GM18505 (cell line): ENCODE results near the gene RPL36.

Experiments
- ATAC-seq: cut with Tn5 transposase; IDR thresholded peaks from one replicate; pipeline ENCODE4 v1.9.1; 2021; ENCODE audit not compliant: unreplicated experiment
- POLR2A ChIP-seq: IDR thresholded peaks from 4 replicates; pipeline ENCODE4 v1.6.1; 2011; ENCODE audit warnings: borderline replicate concordance; ENCODE audit not compliant: insufficient read depth, insufficient read length; ENCODE audit errors: extremely low read depth

The RPL36 gene

DNA sequence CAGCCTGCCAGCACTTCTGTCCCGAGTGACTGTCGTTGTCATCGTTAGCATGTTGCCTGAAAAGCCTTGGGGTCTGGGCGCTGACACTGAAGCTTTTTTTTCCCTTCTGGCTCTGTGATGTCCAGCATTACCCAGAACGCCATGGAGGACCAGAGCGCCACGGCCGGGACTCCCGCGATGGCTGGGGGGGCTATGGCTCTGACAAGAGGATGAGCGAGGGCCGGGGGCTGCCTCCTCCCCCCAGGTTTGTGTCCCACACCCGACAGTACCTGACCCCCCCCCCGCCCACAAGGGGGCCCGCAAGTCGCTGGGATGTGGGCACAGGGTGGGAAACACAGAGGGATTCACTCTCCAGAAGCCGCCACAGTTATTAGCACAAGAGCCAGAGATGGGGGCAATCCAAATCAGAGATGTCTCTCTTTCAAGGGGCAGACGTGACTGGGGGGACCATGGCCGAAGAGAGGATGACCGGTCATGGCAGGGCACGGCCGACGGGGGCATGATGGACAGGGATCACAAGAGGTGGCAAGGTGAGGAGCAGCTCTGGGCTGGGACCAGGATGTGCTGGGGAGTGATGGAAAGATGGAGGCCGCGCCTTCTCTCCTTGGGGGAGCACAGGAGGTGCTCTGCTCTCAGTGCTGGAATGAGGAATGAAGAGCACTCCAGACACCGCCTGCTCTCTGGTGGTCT lies 23.0 kb upstream of the RPL36 start:
- TF ChIP-seq POLR2A: no peak
- no peak for ATAC-seq

DNA sequence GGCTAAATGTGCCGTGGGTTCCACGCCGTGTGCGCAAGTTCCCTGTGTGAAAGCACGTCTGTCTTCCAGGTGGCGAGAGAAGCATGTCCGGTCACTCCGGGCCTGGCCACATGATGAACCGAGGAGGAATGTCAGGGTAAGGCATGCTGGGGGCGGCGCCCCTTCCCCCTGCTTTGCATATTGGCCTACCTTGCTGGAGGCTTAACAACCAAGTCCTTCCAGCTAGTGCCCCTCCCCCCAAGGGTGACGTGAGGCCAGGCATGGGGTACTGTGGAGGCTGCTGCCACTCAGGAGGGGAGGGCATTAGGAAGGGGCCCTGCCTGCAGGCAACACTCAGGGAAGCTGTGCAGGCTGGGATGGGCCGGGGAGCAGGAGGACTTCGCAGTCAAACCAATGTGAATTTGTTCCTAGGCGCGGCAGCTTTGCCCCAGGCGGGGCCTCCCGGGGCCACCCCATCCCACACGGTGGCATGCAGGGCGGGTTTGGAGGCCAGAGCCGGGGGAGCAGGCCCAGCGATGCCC lies 22.3 kb upstream of the RPL36 start:
- ATAC-seq: no peak
- TF ChIP-seq POLR2A: no peak

DNA sequence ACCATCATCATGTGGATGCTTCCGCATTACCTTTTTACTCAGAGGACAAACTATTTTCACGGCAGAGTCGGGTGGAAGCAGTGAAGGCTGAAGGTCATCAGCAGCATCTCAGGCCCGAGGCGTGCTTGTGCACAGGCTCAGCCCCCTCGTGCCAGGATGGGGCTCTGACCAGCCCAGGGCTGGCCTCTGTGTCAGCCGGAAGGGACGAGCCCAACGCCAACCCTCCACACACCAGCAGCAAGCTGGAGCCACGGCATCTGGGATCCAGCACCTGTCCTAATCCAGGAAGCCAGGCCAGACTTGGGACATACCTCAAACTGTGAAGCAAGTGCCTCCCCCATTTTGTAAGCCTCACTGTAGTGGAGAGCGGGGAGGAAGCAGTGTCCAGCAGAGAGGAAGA lies 20.9 kb upstream of the RPL36 start:
- no peak for TF ChIP-seq POLR2A
- ATAC-seq: no peak

DNA sequence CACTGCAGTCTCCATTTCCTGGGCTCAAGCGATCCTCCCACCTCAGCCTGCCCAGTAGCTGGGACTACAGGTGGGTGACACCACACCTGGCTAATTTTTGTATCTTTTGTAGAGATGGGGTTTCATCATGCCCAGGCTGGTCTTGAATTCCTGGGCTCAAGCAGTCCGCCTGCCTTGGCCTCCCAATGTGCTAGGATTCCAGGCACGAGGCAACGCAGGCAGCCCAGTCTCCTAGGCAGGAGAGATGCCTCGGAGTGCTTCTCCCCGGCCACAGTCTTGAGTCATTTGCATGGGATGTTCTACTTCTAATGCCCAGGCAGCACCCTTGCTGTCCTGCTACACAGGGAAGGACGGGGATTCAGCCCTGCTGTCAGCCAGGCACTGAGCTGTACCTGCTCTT lies 18.5 kb upstream of the RPL36 start:
- ATAC-seq: no peak
- no peak for TF ChIP-seq POLR2A

DNA sequence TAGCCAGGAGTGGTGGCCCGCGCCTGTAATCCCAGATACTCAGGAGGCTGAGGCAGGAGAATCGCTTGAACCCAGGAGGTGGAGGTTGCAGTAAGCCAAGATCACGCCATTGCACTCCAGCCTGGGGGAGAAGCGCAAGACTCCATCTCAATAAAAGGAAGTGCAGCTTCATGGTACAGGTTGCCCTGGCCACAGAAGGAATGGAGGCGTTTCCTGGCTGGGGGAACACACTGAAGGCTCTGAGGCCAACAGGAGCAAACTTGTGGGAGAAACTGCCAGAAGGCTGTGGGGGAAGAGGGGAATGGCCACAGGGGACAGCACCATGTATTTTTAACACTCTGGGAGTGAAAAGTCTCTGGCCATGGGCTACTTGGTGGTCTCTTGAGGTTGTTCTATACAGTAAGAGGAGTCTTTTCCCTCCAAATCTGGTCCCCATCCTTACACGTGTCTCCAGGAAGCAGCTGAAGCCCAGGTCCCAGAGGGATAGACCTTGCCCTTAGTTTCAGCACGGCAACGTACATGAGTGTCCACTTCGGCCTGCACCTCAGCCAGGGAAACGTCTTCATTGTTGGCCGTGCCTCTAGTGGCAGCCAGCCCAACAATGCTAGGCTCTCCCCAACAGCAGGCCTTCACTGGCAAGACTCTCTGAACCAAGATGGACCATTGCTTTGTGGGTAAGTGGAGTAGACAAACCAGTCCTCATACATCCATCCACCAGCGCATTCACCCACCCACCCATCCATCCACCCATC lies 17.2 kb upstream of the RPL36 start:
- no peak for ATAC-seq
- peak; percentile 15 for TF ChIP-seq POLR2A

DNA sequence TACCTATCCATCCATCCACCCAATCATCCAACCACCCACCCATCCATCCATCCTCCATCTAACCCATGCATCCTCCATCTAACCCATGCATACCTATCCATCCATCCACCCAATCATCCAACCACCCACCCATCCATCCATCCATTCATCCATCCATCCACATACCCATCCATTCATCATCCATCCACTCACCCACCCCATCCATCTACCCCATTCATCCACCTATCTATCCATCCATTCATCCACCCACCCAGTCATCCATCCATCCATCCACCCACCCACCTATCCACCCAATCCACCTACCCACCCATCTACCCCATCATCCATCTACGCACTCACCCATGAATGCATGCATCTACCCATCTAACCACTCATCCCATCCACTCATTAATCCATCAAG lies 16.3 kb upstream of the RPL36 start:
- TF ChIP-seq POLR2A: no peak
- no peak for ATAC-seq

DNA sequence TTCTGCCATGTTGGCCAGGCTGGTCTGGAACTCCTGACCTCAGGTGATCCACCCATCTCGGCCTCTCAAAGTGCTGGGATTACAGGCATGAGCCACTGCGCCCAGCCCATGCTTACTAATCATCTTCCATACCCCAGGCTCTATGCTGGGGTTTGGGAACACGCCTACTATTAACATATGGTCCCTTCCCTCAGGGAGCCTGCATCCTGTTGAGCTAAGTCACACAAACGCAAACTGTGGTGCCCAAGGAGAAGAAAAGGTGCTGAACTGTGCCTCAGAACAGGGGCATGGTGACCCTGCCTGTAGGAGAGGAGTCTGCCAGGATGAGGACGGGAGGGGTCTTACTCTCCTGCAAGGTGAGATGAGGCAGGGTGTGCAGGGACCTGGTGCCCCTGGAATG lies 15.4 kb upstream of the RPL36 start:
- no peak for ATAC-seq

DNA sequence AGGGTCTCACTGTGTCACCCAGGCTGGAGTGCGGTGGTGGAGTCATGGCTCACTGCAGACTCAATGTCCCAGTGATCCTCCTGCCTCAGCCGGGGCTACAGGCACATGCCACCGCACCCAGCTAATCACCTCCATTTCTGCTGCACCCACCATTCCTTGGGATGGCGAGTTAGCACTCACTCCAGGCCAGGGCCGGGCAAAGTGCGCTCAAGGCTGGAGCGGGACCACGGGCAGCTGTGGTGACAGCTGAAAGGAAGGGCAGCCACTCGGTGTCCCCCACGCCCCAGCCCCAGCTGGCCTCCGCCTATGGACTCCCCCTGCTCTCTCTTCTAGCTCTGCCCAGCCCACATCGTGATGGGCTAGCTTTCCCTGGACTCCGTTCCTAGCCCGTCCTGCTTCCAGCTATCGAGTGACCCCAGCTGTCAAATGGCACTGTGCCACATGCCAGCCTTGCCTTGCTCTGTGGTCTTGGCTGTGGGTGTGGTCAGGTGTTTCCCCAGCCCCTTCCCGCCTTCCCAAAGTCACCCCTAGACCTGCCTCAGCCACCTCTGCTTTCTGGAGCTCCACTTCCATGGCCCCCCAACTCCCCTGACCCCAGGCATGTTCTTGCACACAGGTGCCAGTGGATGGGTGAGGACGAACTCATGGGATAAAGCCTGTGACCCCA lies 13.9 kb upstream of the RPL36 start:
- ATAC-seq: no peak
- TF ChIP-seq POLR2A: peak; percentile 31

More for the DNA sequence above, 15.4 kb upstream of the RPL36 start:
- TF ChIP-seq POLR2A: no peak

DNA sequence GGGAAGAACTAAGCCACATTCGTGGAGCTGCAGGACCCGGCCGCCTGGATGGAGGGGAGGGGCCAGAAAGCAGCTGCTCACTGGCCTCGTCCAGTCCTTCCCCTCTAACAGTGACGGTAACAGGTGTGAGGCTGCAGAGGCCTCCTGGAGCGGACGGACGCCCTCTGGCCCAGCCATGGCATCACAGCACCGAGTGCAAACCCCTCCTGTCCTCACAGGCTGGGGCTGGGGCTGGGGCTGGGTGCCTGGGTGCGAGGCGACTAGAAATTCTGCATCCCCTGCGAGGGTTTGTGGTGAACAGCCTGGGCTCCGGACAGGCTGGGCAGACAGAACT lies 13.4 kb upstream of the RPL36 start:
- no peak for ATAC-seq
- no peak for TF ChIP-seq POLR2A

DNA sequence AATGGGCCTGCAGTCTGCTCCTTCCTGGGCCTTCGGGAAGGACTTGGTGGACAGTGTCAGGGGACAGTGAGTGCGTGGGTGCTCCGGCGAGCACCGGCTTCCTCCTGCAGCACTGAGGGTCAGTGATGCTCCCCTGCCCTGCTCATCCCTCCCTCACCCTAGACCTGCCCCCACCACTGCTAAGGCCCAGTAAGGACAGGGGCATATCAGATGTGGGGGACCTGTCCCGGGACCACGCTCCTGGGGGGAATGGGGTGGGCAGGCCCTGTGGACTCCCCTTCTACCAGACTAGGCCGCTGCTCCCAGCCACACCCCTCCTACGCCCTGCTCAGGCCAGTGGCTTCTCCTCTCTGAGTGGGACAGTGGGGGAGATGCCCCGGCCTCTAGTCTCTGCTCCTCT lies 13.0 kb upstream of the RPL36 start:
- no peak for TF ChIP-seq POLR2A
- ATAC-seq: no peak

DNA sequence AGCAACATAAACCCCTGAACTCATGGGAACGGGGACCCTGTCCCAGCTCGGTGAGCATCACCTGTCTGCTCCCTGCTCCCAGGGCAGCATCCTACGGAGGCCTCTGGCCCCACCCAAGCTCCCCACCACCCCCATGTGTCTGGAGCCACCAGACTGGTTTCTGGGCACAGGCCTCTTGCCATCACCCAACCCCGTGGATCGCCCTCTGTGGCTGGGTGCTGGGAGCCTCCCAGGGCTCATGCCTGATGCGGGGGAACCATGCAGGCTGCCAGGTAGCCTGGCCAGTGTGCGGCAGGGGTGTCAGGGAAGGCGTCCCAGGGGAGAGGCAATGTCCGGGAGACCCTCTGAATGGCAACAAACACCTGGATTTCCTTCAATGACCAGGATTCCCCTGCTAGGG lies 12.5 kb upstream of the RPL36 start:
- no peak for ATAC-seq
- TF ChIP-seq POLR2A: no peak

DNA sequence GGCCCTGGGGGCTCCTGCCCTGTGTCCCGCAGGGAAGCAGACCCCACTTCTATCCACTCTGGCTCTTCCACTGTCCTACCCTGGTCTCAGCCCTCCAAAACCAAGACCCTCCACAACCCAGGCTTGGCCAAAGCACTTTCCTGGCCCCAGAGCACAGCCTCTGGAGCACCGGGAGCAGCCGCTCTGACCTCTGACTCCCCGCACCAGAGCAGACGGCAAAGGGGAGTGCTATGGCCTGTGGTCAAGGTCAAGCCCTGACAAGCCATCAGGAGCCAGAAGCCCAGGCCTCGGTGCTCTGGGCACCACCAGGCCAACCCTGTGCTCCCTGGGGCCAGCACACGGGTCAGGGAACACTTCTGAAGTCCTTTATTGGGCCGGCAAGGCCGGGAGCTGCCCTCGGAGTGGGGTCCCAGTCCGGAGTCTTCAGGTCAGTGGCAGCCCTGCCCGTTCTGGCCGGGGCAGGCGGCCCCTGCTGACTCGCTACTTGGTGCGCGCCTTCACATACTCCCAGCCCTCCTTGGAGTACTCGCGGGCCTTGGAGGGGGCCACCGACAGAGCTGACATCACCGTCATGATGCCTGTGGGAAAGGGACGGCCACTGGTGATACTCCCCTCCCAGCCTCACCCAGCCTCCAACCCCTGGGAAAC lies 11.9 kb upstream of the RPL36 start:
- no peak for ATAC-seq
- TF ChIP-seq POLR2A: no peak
